Peyer's patch (tissue), 4 donors: Measurements from ENCODE around the gene LEMD2. TPM values are rescaled to one million over a fixed set of nuclear protein-coding genes. Genes with fewer than 3 reads are reported as not detected.

Experiments
- DNase-seq, 3 donors: peaks; one replicate each; pipeline ENCODE4 v3.0.0-alpha.2; 2017 to 2019
- H3K27ac ChIP-seq, 4 donors: fragments of 200-600 bp; sonication (generic); one replicate each; pipeline ENCODE4 v1.5.1; 2016 to 2019
- H3K27me3 ChIP-seq, 2 donors: fragments of 200-600 bp; sonication (generic); one replicate each; pipeline ENCODE4 v1.5.1; 2019
- H3K36me3 ChIP-seq, 3 donors: fragments of 200-600 bp; sonication (generic); one replicate each; pipeline ENCODE4 v1.5.1; 2016 to 2019
- H3K4me1 ChIP-seq, 4 donors: fragments of 200-600 bp; sonication (generic); one replicate each; pipeline ENCODE4 v1.5.1; 2016 to 2019
- H3K4me3 ChIP-seq, 4 donors: fragments of 200-600 bp; sonication (generic); 1 replicate in 3 of 4; 2 replicates in 1 of 4; pipeline ENCODE4 v1.5.1; 2016 to 2019; ENCODE audit warnings: mild to moderate bottlenecking in 1 of 4
- H3K9me3 ChIP-seq, 4 donors: fragments of 200-600 bp; sonication (generic); one replicate each; pipeline ENCODE4 v1.5.1; 2016 to 2019; ENCODE audit warnings: mild to moderate bottlenecking in 1 of 4
- CTCF ChIP-seq, 6 experiments: fragments of 450-650 bp in 4 of 6; fragments of 200-600 bp in 2 of 6; sonication (generic) in 1 of 6; IDR thresholded peaks; one replicate each; pipeline ENCODE4 v1.5.1; 2017 to 2019; ENCODE audit warnings: antibody characterized with exemption in 6 of 6, mild to moderate bottlenecking in 3 of 6, moderate library complexity in 1 of 6
- POLR2A ChIP-seq, 2 donors: fragments of 450-650 bp; IDR thresholded peaks; one replicate each; pipeline ENCODE4 v1.5.1; 2017; ENCODE audit warnings: antibody characterized with exemption in 2 of 2, mild to moderate bottlenecking in 2 of 2, moderate library complexity in 2 of 2
- total RNA-seq, 4 donors: library from RNA; depleted of rRNA; stranded (reverse); fragments of >200 nt; gene quantifications; one replicate each; pipeline ENCODE4 v1.1.0, GENCODE V29; 2016

LEMD2 gene
- total RNA-seq, 4 donors from 2014 or later, result 53.8 to 85.3 (median 75.8) TPM

GRCh38 chr6:33770833-33771145 lies 18.1 kb downstream of the LEMD2 start:
- no peak for DNase-seq
- Histone ChIP-seq H3K4me1 (peaks cover 0 to 31% (median 0%) of the 10 kb centered on the region in 4 donors), H3K27ac (peak overlapping the region; percentile 20 to 66 (median 26)), H3K9me3 (no peaks in the 10 kb centered on the region), H3K4me3 (no peak overlapping the region), H3K27me3 (no peaks in the 10 kb centered on the region), H3K36me3 (peaks cover 0 to 37% (median 0%) of the 10 kb centered on the region in 3 donors)
- no peak for TF ChIP-seq CTCF (IDR thresholded peaks at IDR 0.05)

GRCh38 chr6:33770124-33770832 lies 18.7 kb downstream of the LEMD2 start:
- Histone ChIP-seq H3K36me3 (peaks cover 0 to 32% (median 0%) of the 10 kb centered on the region in 3 donors), H3K27ac (peak overlapping the region; percentile 20 to 66 (median 26)), H3K27me3 (no peaks in the 10 kb centered on the region), H3K9me3 (no peaks in the 10 kb centered on the region), H3K4me3 (no peak overlapping the region), H3K4me1 (peaks cover 0 to 31% (median 0%) of the 10 kb centered on the region in 4 donors)
- TF ChIP-seq POLR2A (IDR thresholded peaks at IDR 0.05) (no peak), CTCF (IDR thresholded peaks at IDR 0.05) (no peak)
- no peak for DNase-seq

GRCh38 chr6:33769248-33769821 lies 19.6 kb downstream of the LEMD2 start:
- Histone ChIP-seq H3K4me3 (no peak overlapping the region), H3K9me3 (no peaks in the 10 kb centered on the region), H3K27me3 (no peaks in the 10 kb centered on the region), H3K36me3 (peaks cover 0 to 23% (median 0%) of the 10 kb centered on the region in 3 donors), H3K4me1 (peaks cover 0 to 31% (median 0%) of the 10 kb centered on the region in 4 donors), H3K27ac (no peak overlapping the region)
- no peak for DNase-seq
- no peak for TF ChIP-seq CTCF (IDR thresholded peaks at IDR 0.05)
- TF ChIP-seq POLR2A (IDR thresholded peaks at IDR 0.05), result no peak

GRCh38 chr6:33768644-33769120 lies 20.2 kb downstream of the LEMD2 start:
- peaks cover 0 to 31% (median 0%) of the 10 kb centered on the region in 4 donors for H3K4me1 ChIP-seq
- no peak overlapping the region for H3K27ac ChIP-seq

More at GRCh38 chr6:33768644-33769120, 20.2 kb downstream of the LEMD2 start:
- TF ChIP-seq CTCF (IDR thresholded peaks at IDR 0.05) (peak; percentile 29 to 83 (median 74)), POLR2A (IDR thresholded peaks at IDR 0.05) (no peak)
- no peaks in the 10 kb centered on the region for H3K9me3 ChIP-seq
- DNase-seq, result peak; percentile 71 to 91 (median 86)
- peaks cover 0 to 16% (median 0%) of the 10 kb centered on the region in 3 donors for H3K36me3 ChIP-seq
- H3K27me3 ChIP-seq, result no peaks in the 10 kb centered on the region
- H3K4me3 ChIP-seq, result no peak overlapping the region
